HEK293T (cell line): ENCODE results near the gene SMARCD2.

Experiments used
- BHLHE40 ChIP-seq: fragments of 450-650 bp; IDR thresholded peaks from 2 replicates; pipeline ENCODE4 v1.6.1; 2016; ENCODE audit warnings: mild to moderate bottlenecking, moderate library complexity, borderline replicate concordance
- ELF4 ChIP-seq: fragments of 450-650 bp; IDR thresholded peaks from 2 replicates; pipeline ENCODE4 v1.6.1; 2017; ENCODE audit warnings: antibody characterized with exemption
- FOXA1 ChIP-seq: fragments of 450-650 bp; IDR thresholded peaks from 2 replicates; pipeline ENCODE4 v1.6.1; 2016; ENCODE audit warnings: mild to moderate bottlenecking
- FOXM1 ChIP-seq: fragments of 450-650 bp; IDR thresholded peaks from 2 replicates; pipeline ENCODE4 v1.6.1; 2017; ENCODE audit warnings: mild to moderate bottlenecking, borderline replicate concordance
- HDGF ChIP-seq: fragments of 450-650 bp; IDR thresholded peaks from 2 replicates; pipeline ENCODE4 v1.6.1; 2017; ENCODE audit warnings: antibody characterized with exemption, borderline replicate concordance
- L3MBTL2 ChIP-seq: fragments of 450-650 bp; conservative IDR thresholded peaks from 2 replicates; pipeline ENCODE4 v1.6.1; 2016; ENCODE audit warnings: mild to moderate bottlenecking
- NFRKB ChIP-seq: fragments of 450-650 bp; IDR thresholded peaks from 2 replicates; pipeline ENCODE4 v1.6.1; 2016; ENCODE audit warnings: mild to moderate bottlenecking, moderate library complexity
- SP1 ChIP-seq: fragments of 450-650 bp; IDR thresholded peaks from 2 replicates; pipeline ENCODE4 v1.6.1; 2017
- SUZ12 ChIP-seq: fragments of 450-650 bp; IDR thresholded peaks from 2 replicates; pipeline ENCODE4 v1.6.1; 2016; ENCODE audit warnings: mild to moderate bottlenecking
- ZNF384 ChIP-seq: fragments of 450-650 bp; IDR thresholded peaks from 2 replicates; pipeline ENCODE4 v1.6.1; 2016

DNA sequence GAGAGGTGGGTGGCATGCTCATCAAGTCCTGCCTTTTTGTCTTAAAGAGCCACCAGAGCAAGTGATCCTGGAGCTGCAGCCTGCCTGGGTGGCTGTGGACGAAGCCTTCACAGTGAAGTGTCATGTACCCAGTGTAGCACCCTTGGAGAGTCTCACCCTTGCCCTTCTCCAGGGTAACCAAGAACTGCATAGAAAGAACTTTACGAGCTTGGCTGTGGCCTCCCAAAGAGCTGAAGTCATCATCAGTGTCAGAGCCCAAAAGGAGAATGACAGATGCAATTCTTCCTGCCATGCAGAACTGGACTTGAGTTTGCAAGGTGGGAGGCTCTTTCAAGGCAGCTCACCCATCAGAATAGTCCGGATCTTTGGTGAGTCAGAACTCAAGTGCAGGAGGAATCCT, 16.8 kb upstream of the SMARCD2 start:
- TF ChIP-seq SP1 (no peak), SUZ12 (no peak), NFRKB (no peak), BHLHE40 (no peak), FOXM1 (no peak), ELF4 (no peak), HDGF (no peak), FOXA1 (no peak), ZNF384 (no peak), L3MBTL2 (no peak)
